MM.1S (cell line): ENCODE results near the gene THRB.

Experiments
- EZH2 ChIP-seq: fragments of 300-600 bp; sonication (generic); optimal IDR thresholded peaks from 2 replicates; pipeline ENCODE3; 2017; ENCODE audit warnings: low read depth, mild to moderate bottlenecking, antibody characterized with exemption, low read length, mixed read lengths
- EZH2phosphoT487 ChIP-seq: fragments of 300-600 bp; sonication (generic); IDR thresholded peaks from 2 replicates; pipeline ENCODE4 v1.6.1; 2018; ENCODE audit warnings: antibody characterized with exemption, low read length
- TF ChIP-seq, protein P1 (sequence below): fragments of 300-600 bp; sonication (generic); IDR thresholded peaks from 2 replicates; pipeline ENCODE4 v1.5.1; 2016; ENCODE audit warnings: antibody characterized with exemption, low read length, mixed read lengths

DNA sequence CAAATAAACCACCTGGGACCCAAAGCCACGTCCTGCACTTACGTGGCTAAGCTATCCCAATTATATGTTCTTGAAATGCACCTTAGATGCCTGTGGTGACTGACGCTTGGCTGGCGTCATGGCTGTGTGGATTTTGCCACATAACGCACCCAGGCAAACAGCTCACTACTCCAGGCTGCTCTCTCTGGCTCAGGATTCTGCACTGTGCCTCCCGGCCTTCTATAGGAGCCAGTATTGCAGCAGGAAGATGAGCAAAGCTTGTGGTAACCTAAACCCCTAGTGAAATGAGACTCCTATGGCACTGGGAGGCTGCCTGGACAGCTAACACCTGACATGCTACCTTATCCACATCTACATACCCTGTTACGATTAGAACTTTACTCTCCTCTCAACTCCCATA, 179.3 kb downstream of the THRB start:
- TF ChIP-seq, protein P1, sequence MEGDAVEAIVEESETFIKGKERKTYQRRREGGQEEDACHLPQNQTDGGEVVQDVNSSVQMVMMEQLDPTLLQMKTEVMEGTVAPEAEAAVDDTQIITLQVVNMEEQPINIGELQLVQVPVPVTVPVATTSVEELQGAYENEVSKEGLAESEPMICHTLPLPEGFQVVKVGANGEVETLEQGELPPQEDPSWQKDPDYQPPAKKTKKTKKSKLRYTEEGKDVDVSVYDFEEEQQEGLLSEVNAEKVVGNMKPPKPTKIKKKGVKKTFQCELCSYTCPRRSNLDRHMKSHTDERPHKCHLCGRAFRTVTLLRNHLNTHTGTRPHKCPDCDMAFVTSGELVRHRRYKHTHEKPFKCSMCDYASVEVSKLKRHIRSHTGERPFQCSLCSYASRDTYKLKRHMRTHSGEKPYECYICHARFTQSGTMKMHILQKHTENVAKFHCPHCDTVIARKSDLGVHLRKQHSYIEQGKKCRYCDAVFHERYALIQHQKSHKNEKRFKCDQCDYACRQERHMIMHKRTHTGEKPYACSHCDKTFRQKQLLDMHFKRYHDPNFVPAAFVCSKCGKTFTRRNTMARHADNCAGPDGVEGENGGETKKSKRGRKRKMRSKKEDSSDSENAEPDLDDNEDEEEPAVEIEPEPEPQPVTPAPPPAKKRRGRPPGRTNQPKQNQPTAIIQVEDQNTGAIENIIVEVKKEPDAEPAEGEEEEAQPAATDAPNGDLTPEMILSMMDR: no peak
- TF ChIP-seq EZH2: no peak
- TF ChIP-seq EZH2phosphoT487: no peak
